ENCODE results near the gene EIF4E2.

DNA sequence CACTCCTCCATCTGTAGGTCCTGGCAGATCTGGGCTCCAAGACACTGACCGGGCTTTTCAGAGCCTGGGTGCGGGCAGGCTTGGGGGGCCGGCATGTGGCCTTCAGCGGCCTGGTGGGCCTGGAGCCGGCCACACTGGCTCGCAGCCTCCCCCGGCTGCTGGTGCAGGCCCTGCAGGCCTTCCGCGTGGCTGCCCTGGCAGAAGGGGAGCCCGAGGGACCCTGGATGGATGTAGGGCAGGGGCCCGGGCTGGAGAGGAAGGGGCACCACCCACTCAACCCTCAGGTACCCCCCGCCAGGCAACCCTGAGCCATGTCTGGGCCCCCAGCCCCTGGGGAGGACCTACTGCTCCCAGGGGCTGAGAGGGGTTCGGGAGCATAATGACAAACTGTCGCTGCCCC lies 25.3 kb upstream of the EIF4E2 start:
- TF ChIP-seq POLR2A (IDR thresholded peaks at IDR 0.05; ENCODE audit: low read length) (no peak), GATA1 (IDR thresholded peaks at IDR 0.05; ENCODE audit: low read depth, low read length) (no peak)

Measured in erythroblast (primary cell).